Cardiac muscle cell (in vitro differentiated cells and primary cell): ENCODE measurements around the gene CAPN9. TPM values are rescaled to one million over a fixed set of nuclear protein-coding genes. Genes with fewer than 3 reads are reported as not detected.

Experiments used
- DNase-seq, 2 donors: peaks; one replicate each; pipeline versions ENCODE4 v3.0.0 to v3.0.0-alpha.2; 2010 to 2017; ENCODE audit warnings: low read depth in 1 of 2, low spot score in 1 of 2
- H3K27ac ChIP-seq: fragments of 200-600 bp; sonication (generic); 2 replicates; pipeline ENCODE4 v1.5.1; 2016
- H3K27me3 ChIP-seq: fragments of 200-600 bp; sonication (generic); 2 replicates; pipeline ENCODE4 v1.6.0; 2016; ENCODE audit warnings: control low read depth
- H3K36me3 ChIP-seq: fragments of 200-600 bp; sonication (generic); 2 replicates; pipeline ENCODE4 v1.5.1; 2016; ENCODE audit warnings: control low read depth
- H3K4me1 ChIP-seq: fragments of 200-600 bp; sonication (generic); 2 replicates; pipeline ENCODE4 v1.8.1; 2017; ENCODE audit warnings: low read depth, mild to moderate bottlenecking, mixed run types
- H3K4me3 ChIP-seq: fragments of 200-600 bp; sonication (generic); 2 replicates; pipeline ENCODE4 v1.5.1; 2016; ENCODE audit warnings: mild to moderate bottlenecking
- H3K9me3 ChIP-seq: fragments of 200-600 bp; sonication (generic); 2 replicates; pipeline ENCODE4 v1.5.1; 2017; ENCODE audit warnings: low read depth, mild to moderate bottlenecking, control low read depth
- CTCF ChIP-seq: IDR thresholded peaks from 2 replicates; pipeline ENCODE4 v1.5.1; 2012; ENCODE audit warnings: low read depth, mild to moderate bottlenecking, low read length
- polyA plus RNA-seq: library from polyadenylated mRNA; unstranded; fragments of >200 nt; fragmentation: Nextera tagmentation; extraction: Ambion mirVana; gene quantifications from 2 replicates; pipeline ENCODE4 v1.2.1, GENCODE V29; 2016
- total RNA-seq: library from RNA; depleted of rRNA; stranded (reverse); fragments of >200 nt; gene quantifications from 2 replicates; pipeline ENCODE4 v1.2.3, GENCODE V29; 2016

CAPN9 gene
- total and polyA plus RNA-seq, 2 experiments from 2014 or later, result 0.12 to 0.87 TPM

GRCh38 chr1:230818367-230818766 is 71.2 kb downstream of the CAPN9 start:
- Histone ChIP-seq H3K27me3 (no peaks in the 10 kb centered on the region), H3K27ac (no peak overlapping the region), H3K4me1 (no peaks in the 10 kb centered on the region), H3K9me3 (no peaks in the 10 kb centered on the region), H3K36me3 (no peaks in the 10 kb centered on the region), H3K4me3 (no peak overlapping the region)
- TF ChIP-seq CTCF, result no peak
- no peak for DNase-seq

GRCh38 chr1:230818901-230819300 is 71.7 kb downstream of the CAPN9 start:
- DNase-seq, result no peak
- no peak overlapping the region for H3K4me3 ChIP-seq
- no peak overlapping the region for H3K27ac ChIP-seq
- no peaks in the 10 kb centered on the region for H3K36me3 ChIP-seq
- no peaks in the 10 kb centered on the region for H3K27me3 ChIP-seq
- TF ChIP-seq CTCF, result no peak
- H3K4me1 ChIP-seq, result no peaks in the 10 kb centered on the region
- H3K9me3 ChIP-seq, result no peaks in the 10 kb centered on the region

- no peak overlapping the region for H3K4me3 ChIP-seq
- H3K36me3 ChIP-seq, result no peaks in the 10 kb centered on the region
- peaks cover under 1% of the 10 kb centered on the region for H3K4me1 ChIP-seq
- no peak for TF ChIP-seq CTCF
- H3K27ac ChIP-seq, result no peak overlapping the region
- H3K27me3 ChIP-seq, result no peaks in the 10 kb centered on the region
- H3K9me3 ChIP-seq, result no peaks in the 10 kb centered on the region
- no peak for DNase-seq
Measured at GRCh38 chr1:230819976-230820375, 72.8 kb downstream of the CAPN9 start.

GRCh38 chr1:230820568-230820967 is 73.4 kb downstream of the CAPN9 start:
- H3K4me1 ChIP-seq, result peaks cover 6% of the 10 kb centered on the region
- H3K27ac ChIP-seq, result no peak overlapping the region
- no peaks in the 10 kb centered on the region for H3K9me3 ChIP-seq

GRCh38 chr1:230821346-230821745 is 74.2 kb downstream of the CAPN9 start:
- H3K4me1 ChIP-seq, result peaks cover 6% of the 10 kb centered on the region
- no peak overlapping the region for H3K4me3 ChIP-seq
- DNase-seq, result no peak
- H3K27me3 ChIP-seq, result no peaks in the 10 kb centered on the region
- no peaks in the 10 kb centered on the region for H3K36me3 ChIP-seq
- H3K27ac ChIP-seq, result no peak overlapping the region
- no peaks in the 10 kb centered on the region for H3K9me3 ChIP-seq
- TF ChIP-seq CTCF, result no peak

More at GRCh38 chr1:230820568-230820967, 73.4 kb downstream of the CAPN9 start:
- no peak for TF ChIP-seq CTCF
- no peak for DNase-seq
- Histone ChIP-seq H3K36me3 (no peaks in the 10 kb centered on the region), H3K27me3 (no peaks in the 10 kb centered on the region), H3K4me3 (no peak overlapping the region)

- H3K9me3 ChIP-seq, result no peaks in the 10 kb centered on the region
- no peak overlapping the region for H3K4me3 ChIP-seq
- no peak overlapping the region for H3K27ac ChIP-seq
- peaks cover 6% of the 10 kb centered on the region for H3K4me1 ChIP-seq
- H3K36me3 ChIP-seq, result no peaks in the 10 kb centered on the region
- no peak for DNase-seq
- no peaks in the 10 kb centered on the region for H3K27me3 ChIP-seq
- no peak for TF ChIP-seq CTCF
Measured at GRCh38 chr1:230822092-230822581, 74.9 kb downstream of the CAPN9 start.
